ENCODE measurements around the gene MAP3K9.

The MAP3K9 gene

GRCh38 chr14:70724110-70724509 is 85.2 kb downstream of the MAP3K9 start:
- DNase-seq (ENCODE audit: low spot score) = no peak
- in situ Hi-C loops (cut with MboI; ENCODE audit: low sequenced_read_pairs, unreplicated experiment) = no loop called here
- TF ChIP-seq CTCF (IDR thresholded peaks at IDR 0.05; ENCODE audit: borderline replicate concordance, control extremely low read depth, extremely low read depth, insufficient read depth, missing control alignments) = no peak

GRCh38 chr14:70723276-70723675 is 86.0 kb downstream of the MAP3K9 start:
- no peak for DNase-seq (ENCODE audit: low spot score)

GRCh38 chr14:70722418-70722817 is 86.9 kb downstream of the MAP3K9 start:
- TF ChIP-seq CTCF (IDR thresholded peaks at IDR 0.05; ENCODE audit: borderline replicate concordance, control extremely low read depth, extremely low read depth, insufficient read depth, missing control alignments) = no peak
- in situ Hi-C loops (cut with MboI; ENCODE audit: low sequenced_read_pairs, unreplicated experiment) = no loop called here
- no peak for DNase-seq (ENCODE audit: low spot score)

More at GRCh38 chr14:70723276-70723675, 86.0 kb downstream of the MAP3K9 start:
- TF ChIP-seq CTCF (IDR thresholded peaks at IDR 0.05; ENCODE audit: borderline replicate concordance, control extremely low read depth, extremely low read depth, insufficient read depth, missing control alignments) = no peak
- in situ Hi-C loops (cut with MboI; ENCODE audit: low sequenced_read_pairs, unreplicated experiment) = no loop called here

- in situ Hi-C loops (cut with MboI; ENCODE audit: low sequenced_read_pairs, unreplicated experiment) = no loop called here
- no peak for TF ChIP-seq CTCF (IDR thresholded peaks at IDR 0.05; ENCODE audit: borderline replicate concordance, control extremely low read depth, extremely low read depth, insufficient read depth, missing control alignments)
- DNase-seq (ENCODE audit: low spot score) = no peak
Observed at GRCh38 chr14:70721542-70721941, 87.8 kb downstream of the MAP3K9 start.

GRCh38 chr14:70718383-70719118 is 90.8 kb downstream of the MAP3K9 start:
- in situ Hi-C loops (cut with MboI; ENCODE audit: low sequenced_read_pairs, unreplicated experiment) = loop anchor here (10.0 kb wide), 1 partner anchor 84 kb away; no protein-coding TSS in a partner anchor
- TF ChIP-seq CTCF (IDR thresholded peaks at IDR 0.05; ENCODE audit: borderline replicate concordance, control extremely low read depth, extremely low read depth, insufficient read depth, missing control alignments) = no peak
- DNase-seq (ENCODE audit: low spot score) = no peak

GRCh38 chr14:70716958-70717357 is 92.4 kb downstream of the MAP3K9 start:
- no peak for DNase-seq (ENCODE audit: low spot score)
- no peak for TF ChIP-seq CTCF (IDR thresholded peaks at IDR 0.05; ENCODE audit: borderline replicate concordance, control extremely low read depth, extremely low read depth, insufficient read depth, missing control alignments)
- in situ Hi-C loops (cut with MboI; ENCODE audit: low sequenced_read_pairs, unreplicated experiment) = loop anchor here (10.0 kb wide), 1 partner anchor 82 kb away; no protein-coding TSS in a partner anchor

All from GM13976 (cell line).